Endodermal cell (in vitro differentiated cells): ENCODE results near the gene MS4A8. TPM values are rescaled to one million over a fixed set of nuclear protein-coding genes. Genes with fewer than 3 reads are reported as not detected.
"Not testable (repeated sequence)": the region's sequence is repeated elsewhere in the genome, so short reads cannot be mapped to it uniquely, and the experiment has no call there.

Experiments used
- DNase-seq: peaks from one replicate; pipeline ENCODE4 v3.0.0-alpha.2; 2017
- H3K27ac ChIP-seq: 2 replicates; pipeline ENCODE4 v1.5.1; 2013; ENCODE audit warnings: mild to moderate bottlenecking, low read depth, low read length, moderate library complexity
- H3K27me3 ChIP-seq: 2 replicates; pipeline ENCODE4 v1.6.1; 2013; ENCODE audit warnings: mild to moderate bottlenecking, low read length, moderate library complexity; ENCODE audit not compliant: insufficient read depth, control insufficient read depth, poor library complexity, severe bottlenecking
- H3K36me3 ChIP-seq: 2 replicates; pipeline ENCODE4 v1.7.0; 2013; ENCODE audit warnings: mild to moderate bottlenecking, low read length, moderate library complexity; ENCODE audit not compliant: control insufficient read depth, insufficient read depth
- H3K4me1 ChIP-seq: one replicate; pipeline ENCODE4 v1.7.0; 2013; ENCODE audit warnings: low read length; ENCODE audit not compliant: control insufficient read depth, insufficient read depth
- H3K4me3 ChIP-seq: 2 replicates; pipeline ENCODE4 v1.5.1; 2013; ENCODE audit warnings: mild to moderate bottlenecking, low read length, moderate library complexity
- H3K9ac ChIP-seq: 2 replicates; pipeline ENCODE4 v1.6.1; 2013; ENCODE audit warnings: mild to moderate bottlenecking, low read length, moderate library complexity; ENCODE audit not compliant: poor library complexity, severe bottlenecking; ENCODE audit errors: extremely low read depth
- H3K9me3 ChIP-seq: 2 replicates; pipeline ENCODE4 v1.6.1; 2013; ENCODE audit warnings: mild to moderate bottlenecking, low read length, moderate library complexity; ENCODE audit not compliant: control insufficient read depth
- H3K27ac Mint-ChIP-seq: 2 replicates; pipeline ENCODE4 v1.8.0; 2020; ENCODE audit warnings: mixed read lengths
- H3K27me3 Mint-ChIP-seq: 2 replicates; pipeline ENCODE4 v1.8.0; 2021; ENCODE audit warnings: mild to moderate bottlenecking, mixed read lengths; ENCODE audit not compliant: insufficient read depth
- H3K36me3 Mint-ChIP-seq: 2 replicates; pipeline ENCODE4 v1.8.0; 2020; ENCODE audit warnings: low read depth, mixed read lengths
- H3K4me1 Mint-ChIP-seq: 2 replicates; pipeline ENCODE4 v1.8.0; 2020; ENCODE audit warnings: mixed read lengths
- H3K4me3 Mint-ChIP-seq: 2 replicates; pipeline ENCODE4 v1.8.0; 2020; ENCODE audit warnings: mild to moderate bottlenecking, moderate library complexity, mixed read lengths
- H3K9me3 Mint-ChIP-seq: 2 replicates; pipeline ENCODE4 v1.8.0; 2020; ENCODE audit warnings: mild to moderate bottlenecking, mixed read lengths
- WGBS, 2 experiments: methylation state at CpG; one replicate each; pipeline versions ENCODE4 v1.1.5 to v1.1.7; 2013; ENCODE audit warnings: missing lambda C conversion rate in 2 of 2, mixed read lengths in 1 of 2; ENCODE audit not compliant: insufficient coverage in 1 of 2, insufficient read length in 1 of 2; 5-methylcytosine and 5-hydroxymethylcytosine counted together
- total RNA-seq, 2 donors: library from RNA; stranded (reverse); fragmentation: NEBNext Ultra II Directional in 1 of 2; extraction: Animal tissue kit (Norgen Biotek cat#: 25700) in 1 of 2; gene quantifications; 2 replicates in 1 of 2; 3 replicates in 1 of 2; pipeline ENCODE4 v1.2.1, GENCODE V29; 2021
- TF ChIP-seq, protein P1 (sequence below): fragments of 200-600 bp; sonication (generic); conservative IDR thresholded peaks from 2 replicates; pipeline ENCODE4 v1.5.0; 2021; ENCODE audit warnings: antibody characterized with exemption, mild to moderate bottlenecking

Gene MS4A8
- total RNA-seq, 2 donors from 2014 or later = not detected

DNA sequence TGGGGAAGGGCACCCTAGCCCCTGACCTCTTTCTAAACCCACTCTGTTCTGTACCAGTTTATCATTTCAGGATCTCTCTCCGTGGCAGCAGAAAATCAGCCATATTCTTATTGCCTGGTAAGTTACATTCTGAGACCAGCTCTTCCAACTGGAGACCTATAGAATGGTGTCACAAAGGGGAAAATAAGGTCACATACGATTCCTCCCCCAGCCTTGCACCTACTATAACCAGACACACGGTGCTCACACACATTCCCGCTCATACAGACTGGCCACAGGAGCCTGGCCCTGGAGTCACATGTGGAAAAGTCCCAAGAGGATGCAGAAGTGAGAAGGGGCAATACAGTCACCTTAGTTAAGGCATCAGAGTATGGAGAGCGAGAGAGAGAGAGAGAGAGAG lies 7.5 kb downstream of the MS4A8 start:
- WGBS, 2 experiments = 88 to 100% methylated on average over 1 to 5 of the region's 5 CpGs
- no peaks in the 10 kb centered on the region for H3K4me1 Mint-ChIP-seq
- no peaks in the 10 kb centered on the region for H3K9me3 ChIP-seq
- H3K9me3 Mint-ChIP-seq = no peaks in the 10 kb centered on the region
- H3K4me3 ChIP-seq = no peak overlapping the region
- H3K36me3 ChIP-seq = no peaks in the 10 kb centered on the region
- no peak overlapping the region for H3K9ac ChIP-seq
- TF ChIP-seq, protein P1, sequence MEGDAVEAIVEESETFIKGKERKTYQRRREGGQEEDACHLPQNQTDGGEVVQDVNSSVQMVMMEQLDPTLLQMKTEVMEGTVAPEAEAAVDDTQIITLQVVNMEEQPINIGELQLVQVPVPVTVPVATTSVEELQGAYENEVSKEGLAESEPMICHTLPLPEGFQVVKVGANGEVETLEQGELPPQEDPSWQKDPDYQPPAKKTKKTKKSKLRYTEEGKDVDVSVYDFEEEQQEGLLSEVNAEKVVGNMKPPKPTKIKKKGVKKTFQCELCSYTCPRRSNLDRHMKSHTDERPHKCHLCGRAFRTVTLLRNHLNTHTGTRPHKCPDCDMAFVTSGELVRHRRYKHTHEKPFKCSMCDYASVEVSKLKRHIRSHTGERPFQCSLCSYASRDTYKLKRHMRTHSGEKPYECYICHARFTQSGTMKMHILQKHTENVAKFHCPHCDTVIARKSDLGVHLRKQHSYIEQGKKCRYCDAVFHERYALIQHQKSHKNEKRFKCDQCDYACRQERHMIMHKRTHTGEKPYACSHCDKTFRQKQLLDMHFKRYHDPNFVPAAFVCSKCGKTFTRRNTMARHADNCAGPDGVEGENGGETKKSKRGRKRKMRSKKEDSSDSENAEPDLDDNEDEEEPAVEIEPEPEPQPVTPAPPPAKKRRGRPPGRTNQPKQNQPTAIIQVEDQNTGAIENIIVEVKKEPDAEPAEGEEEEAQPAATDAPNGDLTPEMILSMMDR = no peak
- peaks cover 23% of the 10 kb centered on the region for H3K27me3 ChIP-seq
- no peak overlapping the region for H3K4me3 Mint-ChIP-seq
- peaks cover 10% of the 10 kb centered on the region for H3K27me3 Mint-ChIP-seq
- no peak overlapping the region for H3K27ac Mint-ChIP-seq
- no peak for DNase-seq
- no peaks in the 10 kb centered on the region for H3K36me3 Mint-ChIP-seq
- no peaks in the 10 kb centered on the region for H3K4me1 ChIP-seq
- H3K27ac ChIP-seq = no peak overlapping the region

DNA sequence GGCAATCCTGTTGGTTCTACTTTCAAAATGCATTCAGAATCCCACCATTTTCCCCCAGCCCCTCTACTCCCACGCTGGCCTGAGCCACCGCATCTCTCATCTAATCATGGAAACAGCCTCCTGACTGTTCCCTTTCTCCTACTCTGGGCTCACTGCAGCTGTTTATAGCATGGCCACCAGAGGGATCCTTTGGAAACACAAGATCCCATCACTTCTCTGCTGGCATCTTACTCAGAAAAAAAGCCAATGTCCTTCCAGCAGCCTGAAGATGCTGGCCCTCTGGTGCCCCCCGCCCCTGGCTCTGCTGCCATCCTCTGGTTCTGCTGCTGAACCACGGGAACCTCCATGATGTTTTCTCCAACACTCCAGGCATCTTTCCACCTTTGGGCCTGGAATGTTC lies 11.1 kb downstream of the MS4A8 start:
- peak; percentile 77 for DNase-seq
- Mint-ChIP-seq H3K4me1 (peaks cover 2% of the 10 kb centered on the region), H3K27me3 (peaks cover 29% of the 10 kb centered on the region), H3K4me3 (no peak overlapping the region), H3K27ac (no peak overlapping the region), H3K36me3 (no peaks in the 10 kb centered on the region), H3K9me3 (no peaks in the 10 kb centered on the region)
- 67 to 69% methylated on average over 3 to 4 of the region's 4 CpGs for WGBS, 2 experiments
- no peaks in the 10 kb centered on the region for H3K4me1 ChIP-seq
- H3K9me3 ChIP-seq = no peaks in the 10 kb centered on the region
- no peak overlapping the region for H3K4me3 ChIP-seq
- no peaks in the 10 kb centered on the region for H3K36me3 ChIP-seq
- peaks cover 23% of the 10 kb centered on the region for H3K27me3 ChIP-seq
- H3K9ac ChIP-seq = no peak overlapping the region
- TF ChIP-seq, protein P1 = peak; percentile 78
- no peak overlapping the region for H3K27ac ChIP-seq

DNA sequence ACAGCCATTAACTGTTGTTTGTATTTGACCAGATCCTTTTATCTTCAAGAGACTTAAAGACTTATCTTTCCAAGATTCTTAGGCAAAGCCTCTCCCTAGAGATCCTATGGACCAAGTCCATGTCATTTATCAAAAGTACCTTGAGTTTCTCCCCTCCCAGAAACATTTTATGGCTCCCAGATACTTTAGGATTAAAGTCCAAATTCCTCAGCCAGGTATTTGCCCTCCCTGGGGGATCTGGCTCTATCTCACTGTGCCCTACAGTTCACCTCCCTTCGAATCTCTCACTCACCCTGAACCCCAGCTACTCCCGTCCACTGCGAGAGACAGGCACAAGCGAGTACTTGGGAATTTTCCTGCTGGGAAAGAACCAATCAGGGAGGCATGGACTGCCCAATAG lies 11.9 kb downstream of the MS4A8 start:
- Histone ChIP-seq H3K4me1 (no peaks in the 10 kb centered on the region), H3K36me3 (no peaks in the 10 kb centered on the region), H3K27ac (no peak overlapping the region), H3K9ac (no peak overlapping the region), H3K9me3 (no peaks in the 10 kb centered on the region), H3K27me3 (peaks cover 23% of the 10 kb centered on the region), H3K4me3 (no peak overlapping the region)
- TF ChIP-seq, protein P1 = no peak
- Mint-ChIP-seq H3K9me3 (no peaks in the 10 kb centered on the region), H3K4me1 (peaks cover 2% of the 10 kb centered on the region), H3K27me3 (peaks cover 34% of the 10 kb centered on the region), H3K4me3 (no peak overlapping the region), H3K27ac (no peak overlapping the region), H3K36me3 (no peaks in the 10 kb centered on the region)
- WGBS, 2 experiments = 78 to 88% methylated on average over 3 to 4 of the region's 4 CpGs
- no peak for DNase-seq

DNA sequence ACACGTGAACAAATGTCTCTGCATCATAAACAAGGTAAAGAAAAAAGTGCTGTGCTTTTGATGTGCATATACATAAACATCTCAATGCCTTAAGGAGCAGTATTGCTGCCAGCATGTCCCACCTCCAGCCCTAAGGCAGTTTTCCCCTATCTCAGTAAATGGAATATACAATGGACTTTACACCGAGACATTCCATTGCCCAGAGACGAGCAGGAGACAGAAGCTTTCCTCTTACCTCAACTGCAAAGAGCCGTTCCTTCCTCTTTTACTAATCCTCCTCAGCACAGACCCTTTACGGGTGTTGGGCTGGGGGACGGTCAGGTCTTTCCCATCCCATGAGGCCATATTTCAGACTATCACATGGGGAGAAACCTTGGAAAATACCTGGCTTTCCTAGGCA lies 14.0 kb downstream of the MS4A8 start:
- not testable (repeated sequence) for DNase-seq, H3K27ac Mint-ChIP-seq, H3K9me3 ChIP-seq, H3K4me3 ChIP-seq, H3K27ac ChIP-seq, H3K4me3 Mint-ChIP-seq, H3K4me1 Mint-ChIP-seq, H3K9ac ChIP-seq, H3K4me1 ChIP-seq, H3K36me3 Mint-ChIP-seq, H3K9me3 Mint-ChIP-seq, H3K36me3 ChIP-seq
- WGBS, 2 experiments = 92 to 93% methylated on average over 3 to 5 of the region's 6 CpGs
- H3K27me3 ChIP-seq = peaks cover 19% of the 10 kb centered on the region
- peaks cover 28% of the 10 kb centered on the region for H3K27me3 Mint-ChIP-seq
